Measurements from ENCODE around the gene JAZF1.

DNA sequence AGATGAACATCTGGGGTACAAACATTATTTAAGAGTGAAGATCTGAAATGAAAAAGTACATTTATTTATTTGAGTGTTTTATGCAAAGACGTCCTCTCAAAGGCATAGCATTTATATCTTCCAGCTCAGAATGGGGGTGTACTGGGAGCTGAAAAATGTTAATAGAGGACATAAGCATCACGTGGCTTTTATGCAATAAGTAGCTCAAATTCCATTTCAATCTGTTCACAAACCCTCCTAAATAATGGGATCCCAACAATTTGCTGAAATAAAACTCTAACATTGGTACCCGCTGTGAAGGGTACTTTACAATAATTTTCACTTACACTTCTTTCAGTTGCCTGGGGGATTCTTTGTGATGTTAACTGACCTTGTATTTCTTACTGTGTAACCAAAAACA is 268.7 kb downstream of the JAZF1 start:
- TF ChIP-seq POLR2AphosphoS5 (IDR thresholded peaks at IDR 0.05; ENCODE audit: low read depth, low read length) (no peak), TAF1 (IDR thresholded peaks at IDR 0.05; ENCODE audit: borderline replicate concordance, insufficient read depth, low read length) (no peak), SIN3A (IDR thresholded peaks at IDR 0.05; ENCODE audit: borderline replicate concordance, insufficient read depth, low read length) (no peak), FOXP2 (optimal IDR thresholded peaks at IDR 0.05; ENCODE audit: borderline replicate concordance, extremely low read depth, extremely low read length, insufficient read depth) (no peak)
